CD14-positive monocyte (primary cell): Measurements from ENCODE around the gene MEI1. TPM values are rescaled to one million over a fixed set of nuclear protein-coding genes. Genes with fewer than 3 reads are reported as not detected.
A peak's percentile ranks its signal among the peaks of the same experiment; 100 is the strongest.

Experiments used
- DNase-seq, 3 donors: peaks; one replicate each; pipeline ENCODE4 v3.0.0-alpha.2; 2011 to 2022
- H2AFZ ChIP-seq: 2 replicates; pipeline ENCODE4 v1.6.0; 2012; ENCODE audit warnings: mild to moderate bottlenecking, low read depth, low read length, inconsistent platforms; ENCODE audit not compliant: insufficient read depth, poor library complexity, severe bottlenecking
- H3K27ac ChIP-seq, 2 donors: 1 replicate in 1 of 2; 2 replicates in 1 of 2; pipeline ENCODE4 v1.5.1; 2012 to 2013; ENCODE audit warnings: low read length in 2 of 2, control low read depth in 1 of 2, inconsistent platforms in 1 of 2, low read depth in 1 of 2, mild to moderate bottlenecking in 1 of 2
- H3K27me3 ChIP-seq, 2 donors: one replicate each; pipeline versions ENCODE4 v1.6.0 to v1.6.1; 2011 to 2013; ENCODE audit warnings: low read length in 2 of 2; ENCODE audit not compliant: control insufficient read depth in 2 of 2, insufficient read depth in 2 of 2
- H3K36me3 ChIP-seq, 2 donors: replicated peaks in 1 of 2; 1 replicate in 1 of 2; 2 replicates in 1 of 2; pipeline versions ENCODE4 v1.5.1 to v1.6.1; 2012 to 2013; ENCODE audit warnings: low read length in 2 of 2, control low read depth in 1 of 2, inconsistent platforms in 1 of 2, mild to moderate bottlenecking in 1 of 2; ENCODE audit not compliant: insufficient read depth in 2 of 2, control insufficient read depth in 1 of 2
- H3K4me1 ChIP-seq, 2 donors: 1 replicate in 1 of 2; 2 replicates in 1 of 2; pipeline versions ENCODE4 v1.5.1 to v1.6.1; 2012 to 2013; ENCODE audit warnings: low read length in 2 of 2, control low read depth in 1 of 2, inconsistent platforms in 1 of 2, mild to moderate bottlenecking in 1 of 2, moderate library complexity in 1 of 2; ENCODE audit not compliant: insufficient read depth in 2 of 2, control insufficient read depth in 1 of 2
- H3K4me2 ChIP-seq: replicated peaks from 2 replicates; pipeline ENCODE3; 2012; ENCODE audit warnings: low read length, moderate library complexity, mild to moderate bottlenecking; ENCODE audit not compliant: poor library complexity, severe bottlenecking; ENCODE audit errors: extremely low read depth
- H3K4me3 ChIP-seq, 3 experiments: fragments of 200-600 bp in 1 of 3; sonication (generic) in 1 of 3; replicated peaks in 1 of 3; 1 replicate in 2 of 3; 2 replicates in 1 of 3; pipeline ENCODE4 v1.5.1; 2011 to 2013; ENCODE audit warnings: low read length in 3 of 3, mild to moderate bottlenecking in 3 of 3, control low read depth in 2 of 3, low read depth in 2 of 3, inconsistent platforms in 1 of 3, moderate library complexity in 1 of 3
- H3K79me2 ChIP-seq: 2 replicates; pipeline ENCODE4 v1.6.0; 2012; ENCODE audit warnings: mild to moderate bottlenecking, control low read depth, inconsistent platforms, low read length, moderate library complexity; ENCODE audit not compliant: insufficient read depth
- H3K9ac ChIP-seq: 2 replicates; pipeline ENCODE4 v1.6.0; 2017; ENCODE audit warnings: low read length, mild to moderate bottlenecking; ENCODE audit not compliant: insufficient read depth, poor library complexity, severe bottlenecking
- H3K9me3 ChIP-seq, 2 donors: replicated peaks in 1 of 2; 1 replicate in 1 of 2; 2 replicates in 1 of 2; pipeline versions ENCODE4 v1.5.1 to v1.6.1; 2012 to 2013; ENCODE audit warnings: low read length in 2 of 2, control low read depth in 1 of 2; ENCODE audit not compliant: control insufficient read depth in 1 of 2, insufficient read depth in 1 of 2
- H4K20me1 ChIP-seq: 2 replicates; pipeline ENCODE4 v1.6.0; 2012; ENCODE audit warnings: mild to moderate bottlenecking, low read length, control low read depth, moderate library complexity; ENCODE audit not compliant: insufficient read depth
- H3K27ac Mint-ChIP-seq, 7 donors: one replicate each; pipeline ENCODE4 v1.8.0; 2020; ENCODE audit warnings: mild to moderate bottlenecking in 7 of 7, mixed read lengths in 7 of 7, moderate library complexity in 6 of 7, inconsistent platforms in 2 of 7
- H3K27me3 Mint-ChIP-seq, 3 donors: one replicate each; pipeline ENCODE4 v1.8.0; 2021 to 2022; ENCODE audit warnings: low read depth in 3 of 3, mild to moderate bottlenecking in 3 of 3, mixed read lengths in 3 of 3, moderate library complexity in 3 of 3, inconsistent platforms in 1 of 3
- H3K36me3 Mint-ChIP-seq, 2 donors: one replicate each; pipeline ENCODE4 v1.8.0; 2020; ENCODE audit warnings: mixed read lengths in 2 of 2, inconsistent platforms in 1 of 2, mild to moderate bottlenecking in 1 of 2
- H3K4me1 Mint-ChIP-seq: one replicate; pipeline ENCODE4 v1.8.0; 2020; ENCODE audit warnings: mild to moderate bottlenecking, mixed read lengths
- H3K4me3 Mint-ChIP-seq, 2 donors: one replicate each; pipeline ENCODE4 v1.8.0; 2020; ENCODE audit warnings: mild to moderate bottlenecking in 2 of 2, mixed read lengths in 2 of 2, moderate library complexity in 1 of 2
- H3K9me3 Mint-ChIP-seq, 7 donors: one replicate each; pipeline ENCODE4 v1.8.0; 2020 to 2022; ENCODE audit warnings: mixed read lengths in 7 of 7, mild to moderate bottlenecking in 6 of 7, moderate library complexity in 6 of 7, inconsistent platforms in 2 of 7
- WGBS: methylation state at CpG from one replicate; pipeline ENCODE4 v1.1.5; 2013; ENCODE audit warnings: missing lambda C conversion rate; ENCODE audit not compliant: insufficient coverage; 5-methylcytosine and 5-hydroxymethylcytosine counted together
- intact Hi-C, 2 donors: fragments of 100-400 bp; cut with micrococcal nuclease; formaldehyde crosslinking; loops; one replicate each; pipeline versions ENCODE4 v1.15.0 to v1.15.1; 2023
- polyA plus RNA-seq, 3 donors: library from polyadenylated mRNA; depleted of rRNA in 1 of 3; unstranded in 2 of 3; stranded (reverse) in 1 of 3; fragments of 300-500 nt in 2 of 3; fragments of >200 nt in 1 of 3; fragmentation: Illumina TruSeq in 2 of 3; gene quantifications; 1 replicate in 2 of 3; 2 replicates in 1 of 3; pipeline ENCODE4 v1.2.3, GENCODE V29; 2012 to 2021
- TF ChIP-seq, protein P1 (sequence below): fragments of 200-600 bp; IDR thresholded peaks from one replicate; pipeline ENCODE4 v1.8.0; 2022; ENCODE audit warnings: antibody characterized with exemption, mild to moderate bottlenecking

Gene MEI1
- polyA plus RNA-seq, 3 donors, result 12.3 to 40.0 (median 37.0) TPM

DNA sequence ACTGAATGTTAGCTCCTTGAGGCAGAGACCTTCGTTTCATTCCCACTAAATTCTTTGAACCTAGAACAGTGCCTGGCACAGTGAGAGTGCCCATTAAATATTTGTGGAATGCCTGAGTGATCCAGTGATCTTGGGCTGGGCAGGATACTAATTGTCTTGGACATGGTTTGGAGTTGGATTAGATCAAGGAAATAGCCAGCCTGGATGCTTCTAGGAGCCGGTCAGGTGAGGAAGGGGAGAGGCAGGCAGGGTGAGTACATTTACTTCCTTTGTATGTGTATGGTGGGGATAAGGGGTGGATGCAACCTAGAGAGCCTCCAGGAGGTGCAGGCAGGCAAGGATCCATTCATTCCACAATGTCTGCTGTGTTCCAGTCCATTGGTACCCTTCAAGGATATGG lies 137.2 kb downstream of the MEI1 start:
- H4K20me1 ChIP-seq, result peaks cover 58% of the 10 kb centered on the region
- Mint-ChIP-seq H3K9me3 (no peaks in the 10 kb centered on the region), H3K4me1 (peaks cover 31% of the 10 kb centered on the region), H3K27ac (peak overlapping the region in 3 of 7 donors; percentile 17 to 73 (median 61)), H3K36me3 (peaks cover 34 to 54% of the 10 kb centered on the region in 2 donors), H3K4me3 (no peak overlapping the region), H3K27me3 (peaks cover 0 to 2% (median 0%) of the 10 kb centered on the region in 3 donors)
- intact Hi-C loops, result loop anchor here in 1 of 2 donors (5.0 to 10.0 kb wide), 2 partner anchors 34 to 372 kb away; partner anchors contain the start of genes ACO2, CCDC134 and PHF5A
- peaks cover 21 to 24% of the 10 kb centered on the region in 2 donors for H3K4me1 ChIP-seq
- H2AFZ ChIP-seq, result no peak overlapping the region
- H3K79me2 ChIP-seq, result peaks cover 78% of the 10 kb centered on the region
- TF ChIP-seq, protein P1, sequence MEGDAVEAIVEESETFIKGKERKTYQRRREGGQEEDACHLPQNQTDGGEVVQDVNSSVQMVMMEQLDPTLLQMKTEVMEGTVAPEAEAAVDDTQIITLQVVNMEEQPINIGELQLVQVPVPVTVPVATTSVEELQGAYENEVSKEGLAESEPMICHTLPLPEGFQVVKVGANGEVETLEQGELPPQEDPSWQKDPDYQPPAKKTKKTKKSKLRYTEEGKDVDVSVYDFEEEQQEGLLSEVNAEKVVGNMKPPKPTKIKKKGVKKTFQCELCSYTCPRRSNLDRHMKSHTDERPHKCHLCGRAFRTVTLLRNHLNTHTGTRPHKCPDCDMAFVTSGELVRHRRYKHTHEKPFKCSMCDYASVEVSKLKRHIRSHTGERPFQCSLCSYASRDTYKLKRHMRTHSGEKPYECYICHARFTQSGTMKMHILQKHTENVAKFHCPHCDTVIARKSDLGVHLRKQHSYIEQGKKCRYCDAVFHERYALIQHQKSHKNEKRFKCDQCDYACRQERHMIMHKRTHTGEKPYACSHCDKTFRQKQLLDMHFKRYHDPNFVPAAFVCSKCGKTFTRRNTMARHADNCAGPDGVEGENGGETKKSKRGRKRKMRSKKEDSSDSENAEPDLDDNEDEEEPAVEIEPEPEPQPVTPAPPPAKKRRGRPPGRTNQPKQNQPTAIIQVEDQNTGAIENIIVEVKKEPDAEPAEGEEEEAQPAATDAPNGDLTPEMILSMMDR, result no peak
- peak overlapping the region in 1 of 2 donors; percentile 2 for H3K27ac ChIP-seq
- 100% methylated on average over 1 of the region's 2 CpGs for WGBS
- H3K36me3 ChIP-seq, result peaks cover 22 to 50% of the 10 kb centered on the region in 2 donors
- H3K4me2 ChIP-seq, result no peak overlapping the region
- H3K9me3 ChIP-seq, result no peaks in the 10 kb centered on the region
- H3K27me3 ChIP-seq, result no peaks in the 10 kb centered on the region
- DNase-seq, result no peak
- no peak overlapping the region for H3K9ac ChIP-seq
- no peak overlapping the region for H3K4me3 ChIP-seq

GRCh38 chr22:41838842-41839618 lies 139.7 kb downstream of the MEI1 start:
- Histone ChIP-seq H3K79me2 (peaks cover 93% of the 10 kb centered on the region), H3K36me3 (peaks cover 25 to 69% of the 10 kb centered on the region in 2 donors), H3K9me3 (no peaks in the 10 kb centered on the region), H3K27me3 (no peaks in the 10 kb centered on the region), H3K4me2 (no peak overlapping the region), H3K4me1 (peaks cover 8 to 9% of the 10 kb centered on the region in 2 donors), H3K27ac (peak overlapping the region in 1 of 2 donors; percentile 21), H4K20me1 (peaks cover 81% of the 10 kb centered on the region), H2AFZ (no peak overlapping the region), H3K9ac (no peak overlapping the region), H3K4me3 (no peak overlapping the region)
- H3K27ac Mint-ChIP-seq, result peak overlapping the region in 4 of 7 donors; percentile 1 to 63 (median 20)
- no peak overlapping the region for H3K4me3 Mint-ChIP-seq
- peaks cover 0 to 2% (median 0%) of the 10 kb centered on the region in 3 donors for H3K27me3 Mint-ChIP-seq
- TF ChIP-seq, protein P1, result no peak
- 82% methylated on average over 1 of the region's 1 CpG for WGBS
- H3K9me3 Mint-ChIP-seq, result no peaks in the 10 kb centered on the region
- no peak for DNase-seq
- H3K4me1 Mint-ChIP-seq, result peaks cover 21% of the 10 kb centered on the region
- peaks cover 44 to 63% of the 10 kb centered on the region in 2 donors for H3K36me3 Mint-ChIP-seq
- intact Hi-C loops, result loop anchor here in 1 of 2 donors (5.0 to 10.0 kb wide), 2 partner anchors 37 to 374 kb away; partner anchors contain the start of genes ACO2, CCDC134 and PHF5A
